ENCODE results near the gene KCNJ14.

DNA sequence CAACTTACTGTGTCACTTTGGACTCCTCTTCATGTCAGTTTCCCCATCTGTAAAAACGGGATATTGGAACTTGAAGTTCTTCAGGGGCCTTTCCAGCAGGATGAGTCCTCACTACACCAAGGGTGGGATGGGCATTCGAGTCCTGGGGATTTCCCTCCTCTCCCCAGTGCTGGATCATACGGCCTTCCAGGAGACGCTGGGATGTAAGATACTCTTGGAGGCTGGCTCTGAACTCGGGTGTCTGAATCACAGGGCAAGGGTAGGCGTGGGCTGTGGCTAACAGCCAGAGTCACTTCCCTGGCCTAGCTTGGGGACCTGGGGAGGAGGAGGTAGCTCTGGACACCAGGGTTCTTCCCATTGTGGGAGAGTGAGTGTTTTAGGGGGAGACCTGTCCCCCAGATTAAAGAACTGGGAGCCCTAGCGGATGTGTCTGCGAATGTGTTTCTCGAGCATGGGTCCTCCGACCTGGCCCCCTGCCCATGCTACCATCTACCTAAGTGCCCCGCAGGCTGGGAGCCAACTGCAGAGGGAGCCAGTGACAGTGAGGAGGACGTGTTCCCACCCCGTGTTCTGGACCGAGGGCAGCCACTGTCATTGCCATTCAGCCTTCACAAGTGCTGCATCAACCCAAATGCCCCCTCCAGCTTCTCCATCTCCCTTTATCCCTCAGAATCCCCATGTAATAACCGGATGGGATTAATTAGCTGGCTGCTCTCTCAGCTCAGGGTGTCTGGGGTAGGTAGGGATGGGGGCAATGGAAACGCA is 11.4 kb downstream of the KCNJ14 start:
- TF ChIP-seq SIN3A (conservative IDR thresholded peaks at IDR 0.05 in 1 of 2, IDR thresholded peaks at IDR 0.05 in 1 of 2; ENCODE audit: low read depth in 1 of 2, low read length in 2 of 2), result no peak
- TF ChIP-seq SP1 (IDR thresholded peaks at IDR 0.05; ENCODE audit: low read depth, low read length), result no peak
- TF ChIP-seq EZH2 (IDR thresholded peaks at IDR 0.05; ENCODE audit: low read depth, low read length, severe bottlenecking), result no peak
- TF ChIP-seq JUND (IDR thresholded peaks at IDR 0.05; ENCODE audit: low read length), result no peak
- TF ChIP-seq YY1 (IDR thresholded peaks at IDR 0.05; ENCODE audit: low read depth, low read length), result no peak

All from H1 (cell line).